ENCODE data around the gene MTRR.
A peak's percentile ranks its signal among the peaks of the same experiment; 100 is the strongest.
"Not testable (repeated sequence)": the region's sequence is repeated elsewhere in the genome, so short reads cannot be mapped to it uniquely, and the experiment has no call there.

Gene MTRR

GRCh38 chr5:7902666-7903625 is 34.0 kb downstream of the MTRR start:
- DNase-seq: no peak

- DNase-seq: no peak
Measured at GRCh38 chr5:7904170-7904569, 35.2 kb downstream of the MTRR start.

- DNase-seq: no peak
Measured at GRCh38 chr5:7907612-7908011, 38.7 kb downstream of the MTRR start.

GRCh38 chr5:7908317-7908716 is 39.4 kb downstream of the MTRR start:
- DNase-seq: no peak

- no peak for DNase-seq
Measured at GRCh38 chr5:7910738-7911428, 41.9 kb downstream of the MTRR start.

- not testable (repeated sequence) for DNase-seq
Measured at GRCh38 chr5:7911429-7911771, 42.5 kb downstream of the MTRR start.

GRCh38 chr5:7916171-7916804 is 47.3 kb downstream of the MTRR start:
- no peak for DNase-seq

GRCh38 chr5:7917130-7918123 is 48.5 kb downstream of the MTRR start:
- DNase-seq: no peak

- no peak for DNase-seq
Measured at GRCh38 chr5:7925961-7926695, 57.2 kb downstream of the MTRR start.

- DNase-seq: no peak
Measured at GRCh38 chr5:7926720-7927119, 57.8 kb downstream of the MTRR start.

- peak; percentile 36 for DNase-seq
Measured at GRCh38 chr5:7927466-7928375, 58.8 kb downstream of the MTRR start.

GRCh38 chr5:7930011-7930410 is 61.1 kb downstream of the MTRR start:
- DNase-seq: no peak

GRCh38 chr5:7941692-7942091 is 72.7 kb downstream of the MTRR start:
- no peak for DNase-seq

- no peak for DNase-seq
Measured at GRCh38 chr5:7947301-7947700, 78.4 kb downstream of the MTRR start.
